Activated CD8-positive, alpha-beta memory T cell treated with anti-CD3 and anti-CD28 coated beads, Interleukin-2, amount 50 U/mL, for 1 hour (primary cell): Measurements from ENCODE around the gene PRIMA1.

Source experiments
- DNase-seq: peaks from one replicate; pipeline ENCODE4 v3.0.0-alpha.2; 2020; ENCODE audit errors: extremely low read depth

PRIMA1 gene

DNA sequence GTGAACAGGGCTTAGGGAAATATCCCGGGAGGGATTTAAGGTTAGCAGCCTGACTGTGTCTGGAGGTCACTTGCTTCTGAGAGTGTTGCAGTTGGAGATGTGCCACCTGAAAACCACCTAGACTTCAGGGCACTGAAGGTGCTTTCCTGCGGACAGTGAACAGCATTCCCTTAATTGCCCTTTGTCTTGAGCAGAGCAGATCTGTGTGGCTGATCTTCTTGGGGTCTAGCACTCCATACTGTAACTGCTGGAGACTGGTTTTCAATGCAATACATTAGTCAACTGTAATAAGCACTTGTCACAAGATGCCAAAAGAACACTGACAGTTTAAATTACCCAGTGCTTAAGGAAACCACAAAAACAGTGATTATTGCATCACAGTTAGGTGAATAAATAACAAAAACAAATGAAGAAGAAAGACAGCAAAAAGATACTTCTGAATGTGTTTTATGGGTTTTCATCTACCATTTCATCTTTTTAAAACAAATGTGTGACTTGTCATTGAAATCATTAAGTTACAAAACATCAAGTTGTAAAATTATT lies 111.8 kb downstream of the PRIMA1 start:
- no peak for DNase-seq

DNA sequence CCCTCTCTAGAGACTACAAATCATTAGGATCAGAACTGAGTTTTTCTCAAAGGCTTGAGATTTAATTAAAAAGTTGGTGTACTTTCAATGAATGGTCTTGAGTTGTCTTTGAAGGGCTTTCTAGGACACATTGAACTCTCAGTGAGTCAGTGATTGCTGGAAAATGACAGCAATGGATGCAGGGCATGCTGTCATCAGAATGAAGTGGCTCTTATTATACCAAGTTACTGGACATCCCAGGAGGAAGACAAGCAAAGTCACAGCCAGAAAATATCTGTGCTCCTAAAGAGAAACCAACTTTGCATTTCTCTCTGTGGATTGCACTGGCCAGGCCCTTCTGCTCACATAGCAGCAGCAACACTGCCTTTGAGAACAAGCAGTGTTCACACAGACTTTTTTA lies 112.6 kb downstream of the PRIMA1 start:
- DNase-seq, result no peak

DNA sequence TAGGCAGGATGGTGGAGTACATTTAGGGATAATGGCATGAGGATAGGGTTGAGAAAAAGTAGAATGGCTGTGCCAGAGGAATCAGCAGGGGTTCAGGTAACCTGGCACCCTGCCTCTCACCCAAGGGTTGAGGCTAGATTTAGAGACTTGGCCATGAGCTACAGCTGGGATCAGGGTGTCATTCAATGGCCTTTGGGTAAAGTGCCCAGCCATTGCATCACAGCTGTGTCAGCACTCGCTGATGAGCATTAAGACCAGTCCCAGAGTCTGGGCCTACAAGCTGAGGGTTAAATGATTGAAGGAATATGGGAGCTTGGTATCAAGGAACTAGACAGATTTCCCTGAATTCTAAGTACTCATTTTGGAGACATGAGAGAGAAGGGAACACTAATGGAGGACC lies 113.9 kb downstream of the PRIMA1 start:
- DNase-seq, result no peak

DNA sequence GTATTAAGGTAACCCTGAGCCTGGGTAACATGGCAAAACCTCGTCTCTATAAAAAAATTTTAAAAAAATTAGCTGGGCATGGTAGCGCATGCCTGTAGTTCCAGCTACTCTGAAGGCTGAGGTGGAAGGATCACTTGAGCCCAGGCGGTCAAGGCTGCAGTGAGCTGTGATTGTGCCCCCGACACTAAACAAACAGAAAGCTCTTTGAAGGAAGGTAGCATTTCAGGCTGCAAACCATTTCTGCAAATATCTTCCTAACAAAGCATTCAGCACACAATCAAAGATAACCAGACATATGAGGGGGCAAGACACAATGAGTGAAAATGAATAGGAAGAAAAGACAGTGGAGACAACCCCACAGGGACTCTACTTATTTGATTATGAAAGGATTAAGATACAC lies 118.7 kb downstream of the PRIMA1 start:
- no peak for DNase-seq
